Right hindlimb (tissue), 1 donor: ENCODE results near the gene KCNQ2.

Source experiments
- DNase-seq: peaks from one replicate; pipeline ENCODE4 v3.0.0-alpha.2; 2018

The KCNQ2 gene

DNA sequence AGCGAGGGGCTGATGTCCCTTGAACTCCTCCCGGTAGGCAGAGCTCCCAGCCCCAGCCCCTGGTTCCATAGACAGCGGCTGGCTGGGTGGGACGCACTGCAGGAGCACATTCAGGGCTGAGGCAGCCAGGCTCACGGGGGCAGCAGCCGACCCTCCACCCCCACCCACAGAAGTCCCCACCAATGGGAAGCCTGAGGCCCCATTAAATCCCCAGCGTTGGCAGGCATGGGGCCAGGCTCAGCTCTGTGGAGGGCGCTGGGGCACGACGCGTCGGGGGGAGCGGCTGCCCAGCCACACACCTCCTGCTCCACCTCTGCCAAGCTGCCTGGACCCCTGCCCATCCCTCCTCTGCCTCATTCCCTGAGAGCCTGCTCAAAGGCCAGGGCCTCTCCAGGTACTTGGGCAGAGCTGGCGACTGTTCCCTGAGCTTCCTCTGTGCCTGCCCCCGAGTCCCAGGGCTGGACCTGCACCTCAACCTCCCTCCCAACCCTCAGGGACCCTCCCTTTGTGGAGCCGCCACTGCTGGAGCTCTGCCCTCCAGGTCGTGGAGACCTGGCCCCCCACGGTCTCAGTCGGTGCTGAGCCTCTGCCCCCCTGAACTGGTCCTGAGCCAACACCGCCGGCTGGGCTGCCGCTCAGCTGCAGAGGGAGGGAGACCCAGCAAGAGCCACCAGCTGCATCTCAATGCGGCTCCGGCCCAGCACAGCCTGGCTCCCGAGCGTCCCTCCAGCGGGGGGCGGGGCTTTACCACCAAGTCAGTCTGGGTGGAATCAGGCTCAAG lies 120.5 kb downstream of the KCNQ2 start:
- DNase-seq = peak; percentile 83

DNA sequence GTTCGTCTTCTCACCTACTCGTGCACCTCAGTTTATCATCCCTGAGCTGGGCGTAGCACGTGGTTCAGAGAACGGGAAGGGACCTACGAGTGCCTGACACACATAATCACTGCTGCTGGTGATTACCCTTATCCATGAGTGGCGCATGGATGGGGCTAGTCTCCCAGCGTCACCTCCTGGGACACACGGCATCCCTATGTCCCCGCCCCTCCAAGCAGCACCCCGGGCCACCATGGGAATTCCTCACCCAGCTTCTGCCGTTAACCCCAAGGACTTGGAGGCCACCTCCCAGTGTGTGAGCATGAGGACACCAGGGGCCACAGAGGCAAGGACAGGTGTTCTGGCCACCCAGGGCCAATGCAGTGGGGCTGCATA lies 121.1 kb downstream of the KCNQ2 start:
- no peak for DNase-seq

DNA sequence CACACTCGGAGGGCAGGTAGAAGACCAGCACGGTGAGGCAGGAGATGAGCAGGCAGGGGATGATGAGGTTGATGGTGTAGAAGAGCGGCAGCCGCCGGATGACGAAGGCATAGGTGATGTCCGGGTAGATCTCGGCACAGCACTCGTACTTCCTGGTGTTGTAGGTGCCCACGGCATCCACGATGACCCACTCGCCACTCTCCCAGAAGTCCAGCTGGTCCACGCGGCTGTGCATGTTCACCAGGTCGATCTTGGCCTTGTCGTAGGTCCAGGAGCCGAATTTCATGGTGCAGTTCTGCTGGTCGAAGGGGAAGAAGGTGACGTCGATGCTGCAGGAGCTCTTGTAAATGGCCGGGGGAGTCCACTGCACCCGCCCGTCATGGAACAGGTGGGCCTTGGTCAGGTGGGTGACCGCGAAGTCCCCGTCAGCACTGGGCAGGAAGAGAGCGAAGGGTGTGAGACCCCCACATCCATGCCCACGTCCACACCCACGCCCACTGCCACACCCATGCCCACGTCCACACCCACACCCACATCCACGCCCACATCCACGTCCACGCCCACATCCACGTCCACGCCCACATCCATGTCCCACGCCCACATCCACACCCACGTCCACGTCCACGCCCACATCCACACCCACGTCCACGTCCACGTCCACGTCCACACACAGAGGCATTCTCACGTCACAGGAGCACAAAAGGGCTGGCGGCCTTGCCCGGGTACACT lies 121.7 kb downstream of the KCNQ2 start:
- no peak for DNase-seq
